ENCODE data around the gene PPIE. TPM values are rescaled to one million over a fixed set of nuclear protein-coding genes. Genes with fewer than 3 reads are reported as not detected.

Gene PPIE
- total and polyA plus RNA-seq, 4 experiments from 2014 or later = 67.7 to 162 (median 73.3) TPM

DNA sequence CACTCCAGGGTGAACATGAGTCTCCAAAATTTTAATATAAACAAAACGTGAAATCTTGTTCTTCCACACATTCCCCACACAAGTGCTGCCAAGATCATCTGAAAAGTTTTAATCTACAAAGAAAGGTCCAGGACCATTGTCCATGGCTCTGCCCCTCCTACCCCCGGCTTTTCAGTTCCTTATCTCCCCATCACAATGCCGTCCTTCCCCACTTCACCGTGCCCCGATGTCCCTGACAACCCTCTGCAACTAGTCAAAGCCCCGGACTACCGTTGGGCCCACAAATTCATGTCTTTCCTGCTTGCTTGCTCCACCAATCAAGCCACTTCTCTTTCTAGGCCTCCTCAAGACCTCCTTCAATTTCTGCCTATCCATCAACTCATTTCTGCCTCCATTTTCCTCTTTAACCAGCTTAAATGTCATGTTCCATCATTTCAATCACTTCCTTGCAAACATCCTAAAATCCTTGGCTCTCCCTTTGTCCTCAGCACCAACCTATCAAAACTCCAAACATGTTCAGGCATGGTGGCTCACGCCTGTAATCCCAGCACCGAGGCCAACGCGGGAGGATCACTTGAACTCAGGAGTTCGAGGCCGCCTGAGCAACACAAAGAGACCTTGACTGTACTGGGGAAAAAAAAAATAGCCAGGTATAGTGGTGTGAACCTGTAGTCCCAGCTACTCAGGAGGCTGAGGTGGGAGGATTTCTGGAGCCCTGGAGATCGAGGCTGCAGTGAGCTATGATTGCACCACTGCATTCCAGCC lies 64.0 kb downstream of the PPIE start:
- H3K4me3 ChIP-seq (ENCODE audit: low read length in 2 of 2) = no peak overlapping the region
- no peak overlapping the region for H3K27ac ChIP-seq (ENCODE audit: low read depth, low read length)
- no peaks in the 10 kb centered on the region for H3K9me3 ChIP-seq (ENCODE audit: control insufficient read depth in 1 of 2, low read length in 2 of 2)
- CTCF ChIA-PET (ENCODE audit: partially characterized antibody) = interaction anchor here (0.7 to 1.7 kb wide), 5 partner anchors 15 to 807 kb away, joined by 3 to 5 read pairs (median 3); no protein-coding TSS in a partner anchor
- H3K9me3 Mint-ChIP-seq = peaks cover 0 to 12% (median 4%) of the 10 kb centered on the region in 8 donors
- H3K4me1 ChIP-seq (ENCODE audit: insufficient read depth, low read length) = peaks cover 8% of the 10 kb centered on the region
- H3K27ac Mint-ChIP-seq = peak overlapping the region in 1 of 7 donors; percentile 12
- H3K27me3 Mint-ChIP-seq = no peaks in the 10 kb centered on the region
- H3K36me3 ChIP-seq (ENCODE audit: insufficient read depth, low read length) = no peaks in the 10 kb centered on the region
- DNase-seq = no peak
- POLR2A ChIA-PET (ENCODE audit: partially characterized antibody) = no interaction called here
- intact Hi-C loops (cut with micrococcal nuclease) = no loop called here
- H3K27me3 ChIP-seq (ENCODE audit: insufficient read depth, low read length) = no peaks in the 10 kb centered on the region
- peaks cover 7 to 19% of the 10 kb centered on the region in 2 donors for H3K36me3 Mint-ChIP-seq
- H3K4me3 Mint-ChIP-seq = no peak overlapping the region
- H3K4me1 Mint-ChIP-seq = peaks cover 5 to 14% (median 11%) of the 10 kb centered on the region in 4 donors

DNA sequence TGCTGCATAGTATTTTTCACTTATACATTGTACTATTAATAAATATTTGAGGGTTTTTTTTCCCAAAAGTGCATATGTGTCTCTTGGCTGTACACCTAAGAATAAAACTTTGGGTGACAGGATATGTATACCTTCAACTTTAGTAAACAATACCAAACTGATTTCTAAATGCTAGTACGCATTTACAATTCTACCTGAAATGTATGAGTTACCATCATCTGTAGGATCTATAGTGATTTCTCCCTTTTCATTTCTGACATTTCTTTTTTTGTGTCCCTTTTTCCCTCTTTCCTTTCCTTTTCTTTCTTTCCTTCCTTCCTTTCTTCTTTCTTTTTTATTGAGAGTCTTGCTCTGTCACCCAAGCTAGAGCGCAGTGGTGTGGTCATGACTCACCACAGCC lies 66.7 kb downstream of the PPIE start:
- no peak overlapping the region for H3K27ac ChIP-seq (ENCODE audit: low read depth, low read length)
- peaks cover 0 to 1% (median 0%) of the 10 kb centered on the region in 4 donors for H3K4me1 Mint-ChIP-seq
- no peaks in the 10 kb centered on the region for H3K9me3 ChIP-seq (ENCODE audit: control insufficient read depth in 1 of 2, low read length in 2 of 2)
- intact Hi-C loops (cut with micrococcal nuclease) = no loop called here
- ChIA-PET CTCF (ENCODE audit: partially characterized antibody) (interaction anchor here (0.9 kb wide), 1 partner anchor 97 kb away, joined by 4 read pairs; no protein-coding TSS in a partner anchor), POLR2A (ENCODE audit: partially characterized antibody) (no interaction called here)
- H3K4me3 ChIP-seq (ENCODE audit: low read length in 2 of 2) = no peak overlapping the region
- no peak overlapping the region for H3K4me3 Mint-ChIP-seq
- H3K27ac Mint-ChIP-seq = no peak overlapping the region
- H3K27me3 Mint-ChIP-seq = no peaks in the 10 kb centered on the region
- no peak for DNase-seq
- H3K4me1 ChIP-seq (ENCODE audit: insufficient read depth, low read length) = no peaks in the 10 kb centered on the region
- peaks cover 0 to 12% (median 4%) of the 10 kb centered on the region in 8 donors for H3K9me3 Mint-ChIP-seq
- no peaks in the 10 kb centered on the region for H3K27me3 ChIP-seq (ENCODE audit: insufficient read depth, low read length)
- H3K36me3 Mint-ChIP-seq = peaks cover 7 to 23% of the 10 kb centered on the region in 2 donors
- H3K36me3 ChIP-seq (ENCODE audit: insufficient read depth, low read length) = no peaks in the 10 kb centered on the region

DNA sequence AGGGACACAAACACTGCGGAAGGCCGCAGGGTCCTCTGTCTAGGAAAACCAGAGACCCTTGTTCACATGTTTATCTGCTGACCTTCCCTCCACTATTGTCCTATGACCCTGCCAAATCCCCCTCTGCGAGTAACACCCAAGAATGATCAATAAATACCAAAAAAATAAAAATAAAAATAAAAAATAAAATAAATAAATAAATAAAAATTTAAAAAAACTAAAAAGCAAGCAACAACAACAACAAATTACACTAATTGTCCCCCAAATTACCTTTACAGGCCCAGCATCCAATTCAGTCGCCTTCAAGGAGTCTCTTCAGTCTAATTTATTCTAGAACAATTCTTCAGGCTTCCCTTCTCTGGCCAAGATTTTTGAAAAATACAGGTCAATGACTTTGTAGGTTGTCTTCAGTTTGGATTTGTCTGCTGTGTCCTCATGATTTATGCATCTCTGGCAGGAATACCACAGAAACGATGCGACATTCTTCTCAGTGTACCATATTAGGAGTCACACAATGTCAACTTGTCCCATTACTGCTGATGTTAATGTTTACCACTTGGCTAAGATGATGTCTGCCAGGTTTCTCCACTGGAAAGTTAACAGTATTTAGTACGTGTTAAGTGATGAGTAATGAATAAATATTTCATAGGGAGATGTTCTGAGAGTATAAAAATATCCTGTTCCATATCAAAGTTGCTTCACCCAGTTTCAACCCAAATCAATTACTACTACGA lies 70.3 kb downstream of the PPIE start:
- Mint-ChIP-seq H3K36me3 (peaks cover 7 to 16% of the 10 kb centered on the region in 2 donors), H3K9me3 (peaks cover 0 to 12% (median 4%) of the 10 kb centered on the region in 8 donors), H3K4me3 (no peak overlapping the region), H3K27me3 (peaks cover 0 to 3% of the 10 kb centered on the region in 2 donors), H3K27ac (no peak overlapping the region), H3K4me1 (peaks cover 0 to 1% (median 0%) of the 10 kb centered on the region in 4 donors)
- DNase-seq = no peak
- ChIA-PET POLR2A (ENCODE audit: partially characterized antibody) (interaction anchor here (1.3 kb wide), 1 partner anchor 9 kb away, joined by 3 read pairs; no protein-coding TSS in a partner anchor), CTCF (ENCODE audit: partially characterized antibody) (no interaction called here)
- Histone ChIP-seq H3K9me3 (ENCODE audit: control insufficient read depth in 1 of 2, low read length in 2 of 2) (no peaks in the 10 kb centered on the region), H3K27ac (ENCODE audit: low read depth, low read length) (no peak overlapping the region), H3K27me3 (ENCODE audit: insufficient read depth, low read length) (no peaks in the 10 kb centered on the region), H3K4me1 (ENCODE audit: insufficient read depth, low read length) (no peaks in the 10 kb centered on the region), H3K36me3 (ENCODE audit: insufficient read depth, low read length) (no peaks in the 10 kb centered on the region), H3K4me3 (ENCODE audit: low read length in 2 of 2) (no peak overlapping the region)
- intact Hi-C loops (cut with micrococcal nuclease) = no loop called here

DNA sequence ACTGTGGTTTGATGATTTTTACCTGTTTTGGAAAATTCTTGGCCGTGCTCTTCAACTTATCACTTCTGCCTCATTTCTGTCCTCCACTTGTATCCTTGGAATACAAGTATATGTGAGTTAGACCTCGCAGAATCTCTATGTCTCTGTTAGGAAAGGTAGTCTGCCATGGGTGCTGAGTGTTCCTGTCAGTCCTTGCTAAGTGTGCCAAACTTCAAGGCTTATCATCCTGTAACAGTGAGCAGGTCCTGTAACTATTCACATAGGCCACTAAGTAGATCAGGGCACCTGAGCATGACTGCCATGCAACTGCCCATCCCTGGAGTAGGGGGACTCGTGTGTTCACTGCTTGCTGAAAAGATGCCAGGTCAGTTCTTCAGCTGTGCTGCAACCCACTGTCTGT lies 74.2 kb downstream of the PPIE start:
- Mint-ChIP-seq H3K27me3 (peaks cover 2 to 10% of the 10 kb centered on the region in 2 donors), H3K9me3 (no peaks in the 10 kb centered on the region), H3K27ac (no peak overlapping the region), H3K4me1 (peaks cover 2 to 13% (median 9%) of the 10 kb centered on the region in 4 donors), H3K4me3 (no peak overlapping the region), H3K36me3 (peaks cover 0 to 4% of the 10 kb centered on the region in 2 donors)
- Histone ChIP-seq H3K4me3 (ENCODE audit: low read length in 2 of 2) (no peak overlapping the region), H3K9me3 (ENCODE audit: control insufficient read depth in 1 of 2, low read length in 2 of 2) (no peaks in the 10 kb centered on the region), H3K27me3 (ENCODE audit: insufficient read depth, low read length) (no peaks in the 10 kb centered on the region), H3K27ac (ENCODE audit: low read depth, low read length) (no peak overlapping the region), H3K4me1 (ENCODE audit: insufficient read depth, low read length) (peaks cover 8% of the 10 kb centered on the region), H3K36me3 (ENCODE audit: insufficient read depth, low read length) (no peaks in the 10 kb centered on the region)
- CTCF ChIA-PET (ENCODE audit: partially characterized antibody) = interaction anchor here (3.6 kb wide), 1 partner anchor 159 kb away, joined by 45 read pairs; no protein-coding TSS in a partner anchor
- intact Hi-C loops (cut with micrococcal nuclease) = no loop called here
- no peak for DNase-seq
- POLR2A ChIA-PET (ENCODE audit: partially characterized antibody) = no interaction called here

Other genes with a start within 250 kb of the PPIE start
- not detected for gene BMP8A, start 247.2 kb upstream of the PPIE start, total RNA-seq
- not detected for gene BMP8A, start 247.2 kb upstream of the PPIE start, polyA plus RNA-seq
- gene PABPC4, start 162.1 kb upstream of the PPIE start, total RNA-seq = 100 to 1,000 TPM; 240 TPM
- gene PABPC4, start 162.1 kb upstream of the PPIE start, polyA plus RNA-seq = 10 to 100 TPM; 17.2 to 40.5 TPM
- gene HEYL, start 99.2 kb upstream of the PPIE start, total RNA-seq = under 1 TPM in 1 of 2 experiments, not detected in 1; 0.12 TPM
- under 1 TPM in 1 of 2 donors, not detected in 1; 0.23 TPM for gene HEYL, start 99.2 kb upstream of the PPIE start, polyA plus RNA-seq
- gene NT5C1A, start 66.8 kb upstream of the PPIE start, total RNA-seq = under 1 TPM; 0.29 to 0.42 TPM
- gene NT5C1A, start 66.8 kb upstream of the PPIE start, polyA plus RNA-seq = not detected
- gene HPCAL4, start 47.4 kb upstream of the PPIE start, total RNA-seq = 10 to 100 TPM; 31.8 to 32.4 TPM
- 1 to 10 TPM; 8.9 to 9.6 TPM for gene HPCAL4, start 47.4 kb upstream of the PPIE start, polyA plus RNA-seq
- under 1 TPM in 1 of 2 experiments, not detected in 1; 0.36 TPM for gene OXCT2, start 32.5 kb downstream of the PPIE start, total RNA-seq
- not detected for gene OXCT2, start 32.5 kb downstream of the PPIE start, polyA plus RNA-seq
- under 1 TPM; 0.89 to 0.99 TPM for gene BMP8B, start 50.0 kb downstream of the PPIE start, total RNA-seq
- gene BMP8B, start 50.0 kb downstream of the PPIE start, polyA plus RNA-seq = under 1 TPM; 0.03 to 0.07 TPM
- 10 to 100 TPM; 15.8 to 20.8 TPM for gene TRIT1, start 144.6 kb downstream of the PPIE start, total RNA-seq
- gene TRIT1, start 144.6 kb downstream of the PPIE start, polyA plus RNA-seq = 10 to 100 TPM in 1 of 2 donors, 1 to 10 TPM in 1; 5.7 to 10.3 TPM
- gene MYCL, start 163.0 kb downstream of the PPIE start, total RNA-seq = under 1 TPM; 0.19 to 0.20 TPM
- gene MYCL, start 163.0 kb downstream of the PPIE start, polyA plus RNA-seq = not detected
- gene MFSD2A, start 216.3 kb downstream of the PPIE start, total RNA-seq = under 1 TPM; 0.38 to 0.42 TPM
- gene MFSD2A, start 216.3 kb downstream of the PPIE start, polyA plus RNA-seq = under 1 TPM; 0.44 to 0.70 TPM

All from CD4-positive, alpha-beta memory T cell (primary cell).